HG02852 (cell line): ENCODE results near the gene B4GALT1.
A peak's percentile ranks its signal among the peaks of the same experiment; 100 is the strongest.

Experiments used
- ATAC-seq: cut with Tn5 transposase; IDR thresholded peaks from one replicate; pipeline ENCODE4 v1.9.1; 2021; ENCODE audit warnings: mild to moderate bottlenecking, moderate library complexity; ENCODE audit not compliant: unreplicated experiment

Gene B4GALT1

GRCh38 chr9:33142535-33142934, 24.6 kb downstream of the B4GALT1 start:
- ATAC-seq: peak; percentile 28

GRCh38 chr9:33140401-33141360, 26.5 kb downstream of the B4GALT1 start:
- no peak for ATAC-seq

GRCh38 chr9:33139421-33140228, 27.5 kb downstream of the B4GALT1 start:
- ATAC-seq: no peak

GRCh38 chr9:33138768-33139167, 28.4 kb downstream of the B4GALT1 start:
- no peak for ATAC-seq

GRCh38 chr9:33137781-33138264, 29.3 kb downstream of the B4GALT1 start:
- no peak for ATAC-seq

- ATAC-seq: no peak
Measured at GRCh38 chr9:33136721-33137670, 30.1 kb downstream of the B4GALT1 start.

- no peak for ATAC-seq
Measured at GRCh38 chr9:33135470-33135958, 31.6 kb downstream of the B4GALT1 start.

GRCh38 chr9:33135031-33135461, 32.1 kb downstream of the B4GALT1 start:
- ATAC-seq: no peak

GRCh38 chr9:33133186-33133585, 34.0 kb downstream of the B4GALT1 start:
- no peak for ATAC-seq

- ATAC-seq: no peak
Measured at GRCh38 chr9:33131790-33132772, 35.1 kb downstream of the B4GALT1 start.

- ATAC-seq: no peak
Measured at GRCh38 chr9:33130961-33131789, 36.0 kb downstream of the B4GALT1 start.

- ATAC-seq: peak; percentile 72
Measured at GRCh38 chr9:33129886-33130881, 37.0 kb downstream of the B4GALT1 start.

- ATAC-seq: no peak
Measured at GRCh38 chr9:33129251-33129885, 37.8 kb downstream of the B4GALT1 start.

- no peak for ATAC-seq
Measured at GRCh38 chr9:33128570-33128969, 38.6 kb downstream of the B4GALT1 start.

GRCh38 chr9:33127881-33128280, 39.3 kb downstream of the B4GALT1 start:
- no peak for ATAC-seq
